Erythroblast (primary cell): ENCODE data around the gene ANO10.
"Not testable (repeated sequence)": the region's sequence is repeated elsewhere in the genome, so short reads cannot be mapped to it uniquely, and the experiment has no call there.

Experiments used
- GATA1 ChIP-seq: IDR thresholded peaks from 2 replicates; pipeline ENCODE4 v1.6.1; 2011; ENCODE audit warnings: low read depth, mild to moderate bottlenecking, control low read depth, low read length, moderate library complexity
- POLR2A ChIP-seq: IDR thresholded peaks from 2 replicates; pipeline ENCODE4 v1.6.1; 2011; ENCODE audit warnings: mild to moderate bottlenecking, low read length

DNA sequence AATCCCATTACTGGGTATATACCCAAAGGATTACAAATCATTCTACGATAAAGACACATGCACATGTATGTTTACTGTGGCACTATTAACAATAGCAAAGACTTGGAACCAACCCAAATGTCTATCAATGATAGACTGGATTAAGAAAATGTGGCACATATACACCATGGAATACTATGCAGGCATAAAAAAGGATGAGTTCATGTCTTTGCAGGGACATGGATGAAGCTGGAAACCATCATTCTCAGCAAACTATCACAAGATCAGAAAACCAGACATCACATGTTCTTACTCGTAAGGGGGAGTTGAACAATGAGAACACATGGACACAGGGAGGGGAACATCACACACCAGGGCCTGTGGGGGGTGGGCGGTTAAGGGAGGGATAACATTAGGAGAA, 43.2 kb upstream of the ANO10 start:
- TF ChIP-seq POLR2A, GATA1: not testable (repeated sequence)
